ENCODE data around the gene RHOBTB1. TPM values are rescaled to one million over a fixed set of nuclear protein-coding genes. Genes with fewer than 3 reads are reported as not detected.

The RHOBTB1 gene
- total RNA-seq, 1 donor from 2014 or later = 0.24 TPM

- H3K9me3 Mint-ChIP-seq = no peaks in the 10 kb centered on the region
- CTCF ChIA-PET = interaction anchor here (1.3 kb wide), 1 partner anchor 9 kb away, joined by 3 read pairs; no protein-coding TSS in a partner anchor
- TF ChIP-seq CTCF (IDR thresholded peaks at IDR 0.05) = no peak
Measured at GRCh38 chr10:60894786-60895185, 49.2 kb downstream of the RHOBTB1 start.

DNA sequence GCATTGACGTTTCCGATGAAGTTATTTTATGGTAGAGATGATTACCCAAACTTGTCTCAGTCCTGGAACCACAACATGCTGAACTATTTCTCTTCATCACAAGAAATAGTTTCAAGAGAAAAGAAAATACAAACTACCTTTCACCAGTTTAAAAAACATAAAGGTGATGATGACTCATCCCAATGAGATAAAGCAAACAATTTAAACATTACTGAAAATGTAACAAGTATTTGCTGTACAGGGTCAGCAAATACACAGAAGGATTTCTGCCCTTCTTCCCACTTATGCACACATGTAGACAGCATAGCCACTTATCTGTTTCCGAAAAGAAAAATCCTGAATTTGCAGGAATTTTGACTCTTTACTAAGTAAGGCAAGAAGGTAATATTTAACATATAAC is 50.8 kb downstream of the RHOBTB1 start:
- peaks cover 4% of the 10 kb centered on the region for H3K27me3 Mint-ChIP-seq
- CTCF ChIA-PET = no interaction called here
- intact Hi-C loops (cut with micrococcal nuclease) = no loop called here
- ATAC-seq (ENCODE audit: low read depth) (no peak), DNase-seq (no peak)
- no peaks in the 10 kb centered on the region for H3K4me1 Mint-ChIP-seq
- H3K9me3 Mint-ChIP-seq = no peaks in the 10 kb centered on the region
- no peak for TF ChIP-seq CTCF (IDR thresholded peaks at IDR 0.05)
- H3K4me3 Mint-ChIP-seq = no peak overlapping the region
- no peak overlapping the region for H3K27ac Mint-ChIP-seq
- POLR2A ChIA-PET = no interaction called here
- no peaks in the 10 kb centered on the region for H3K36me3 Mint-ChIP-seq (ENCODE audit: low read depth)

More at GRCh38 chr10:60894786-60895185, 49.2 kb downstream of the RHOBTB1 start:
- peaks cover 4% of the 10 kb centered on the region for H3K27me3 Mint-ChIP-seq
- POLR2A ChIA-PET = no interaction called here
- intact Hi-C loops (cut with micrococcal nuclease) = no loop called here
- no peak for DNase-seq
- H3K4me3 Mint-ChIP-seq = no peak overlapping the region
- no peak overlapping the region for H3K27ac Mint-ChIP-seq
- ATAC-seq (ENCODE audit: low read depth) = no peak
- no peaks in the 10 kb centered on the region for H3K4me1 Mint-ChIP-seq
- no peaks in the 10 kb centered on the region for H3K36me3 Mint-ChIP-seq (ENCODE audit: low read depth)

- peaks cover 4% of the 10 kb centered on the region for H3K27me3 Mint-ChIP-seq
- intact Hi-C loops (cut with micrococcal nuclease) = no loop called here
- no peaks in the 10 kb centered on the region for H3K4me1 Mint-ChIP-seq
- no peaks in the 10 kb centered on the region for H3K9me3 Mint-ChIP-seq
- H3K4me3 Mint-ChIP-seq = no peak overlapping the region
- no peak for TF ChIP-seq CTCF (IDR thresholded peaks at IDR 0.05)
- ATAC-seq (ENCODE audit: low read depth) (no peak), DNase-seq (no peak)
- no peak overlapping the region for H3K27ac Mint-ChIP-seq
- no peaks in the 10 kb centered on the region for H3K36me3 Mint-ChIP-seq (ENCODE audit: low read depth)
- ChIA-PET CTCF (no interaction called here), POLR2A (no interaction called here)
Measured at GRCh38 chr10:60892571-60892970, 51.4 kb downstream of the RHOBTB1 start.

DNA sequence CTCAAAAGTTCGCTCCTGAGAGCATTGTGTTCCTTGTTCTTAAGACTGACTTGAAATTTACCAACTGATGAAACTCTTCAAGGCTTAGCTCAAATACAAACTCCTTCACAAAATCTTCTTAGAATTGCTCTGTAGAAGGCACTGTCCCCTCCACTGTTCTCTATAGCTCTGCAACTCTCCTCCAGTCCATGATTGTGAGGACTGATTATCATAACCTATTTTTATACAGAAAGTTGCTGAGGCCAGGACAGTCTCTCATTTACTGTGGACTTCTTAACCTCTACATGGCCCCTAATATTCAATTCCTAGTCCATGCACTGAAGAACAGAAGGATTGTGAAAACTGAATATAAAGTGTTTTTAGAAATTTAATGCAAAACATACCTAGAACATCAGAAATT is 53.2 kb downstream of the RHOBTB1 start:
- H3K4me3 Mint-ChIP-seq = no peak overlapping the region
- intact Hi-C loops (cut with micrococcal nuclease) = no loop called here
- H3K36me3 Mint-ChIP-seq (ENCODE audit: low read depth) = no peaks in the 10 kb centered on the region
- H3K27me3 Mint-ChIP-seq = peaks cover 4% of the 10 kb centered on the region
- no peak for DNase-seq
- ChIA-PET CTCF (no interaction called here), POLR2A (no interaction called here)
- no peak overlapping the region for H3K27ac Mint-ChIP-seq
- no peak for TF ChIP-seq CTCF (IDR thresholded peaks at IDR 0.05)
- no peaks in the 10 kb centered on the region for H3K9me3 Mint-ChIP-seq
- no peak for ATAC-seq (ENCODE audit: low read depth)
- no peaks in the 10 kb centered on the region for H3K4me1 Mint-ChIP-seq

- TF ChIP-seq CTCF (IDR thresholded peaks at IDR 0.05) = no peak
- H3K4me3 Mint-ChIP-seq = no peak overlapping the region
- CTCF ChIA-PET = interaction anchor here (1.1 to 1.9 kb wide), 3 partner anchors 14 to 81 kb away, joined by 3 to 6 read pairs (median 4); no protein-coding TSS in a partner anchor
- intact Hi-C loops (cut with micrococcal nuclease) = loop anchor here (1.0 to 2.0 kb wide), 2 partner anchors 81 to 402 kb away; no protein-coding TSS in a partner anchor
- H3K27ac Mint-ChIP-seq = no peak overlapping the region
- no peaks in the 10 kb centered on the region for H3K27me3 Mint-ChIP-seq
- POLR2A ChIA-PET = no interaction called here
- ATAC-seq (ENCODE audit: low read depth) (peak; percentile 40), DNase-seq (no peak)
- H3K4me1 Mint-ChIP-seq = no peaks in the 10 kb centered on the region
- peaks cover 4% of the 10 kb centered on the region for H3K9me3 Mint-ChIP-seq
- no peaks in the 10 kb centered on the region for H3K36me3 Mint-ChIP-seq (ENCODE audit: low read depth)
Measured at GRCh38 chr10:60883187-60883586, 60.8 kb downstream of the RHOBTB1 start.

Measured in activated B cell treated with CpG ODN at 0.5 μM for 24 hours (primary cell).